Measurements from ENCODE around the gene TRAPPC12.
"Not testable (repeated sequence)": the region's sequence is repeated elsewhere in the genome, so short reads cannot be mapped to it uniquely, and the experiment has no call there.

Gene TRAPPC12

DNA sequence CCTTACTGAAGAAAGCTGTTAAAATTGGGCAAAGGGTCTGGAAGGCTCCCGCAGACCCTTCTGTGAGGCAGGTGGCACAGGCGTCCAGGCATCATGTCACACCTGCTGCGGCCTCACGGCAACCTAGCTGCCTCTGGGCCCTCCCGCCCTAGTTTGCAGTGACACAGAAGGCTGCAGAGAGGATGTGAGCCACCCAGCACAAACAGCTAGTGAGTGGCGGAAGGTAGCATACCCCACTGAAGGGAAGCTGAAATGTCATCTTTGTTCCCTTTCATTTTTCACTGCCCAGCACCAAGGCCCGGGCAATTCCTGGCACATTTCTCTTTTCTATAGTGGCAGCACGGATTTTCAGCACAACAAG is 53.8 kb downstream of the TRAPPC12 start:
- DNase-seq (ENCODE audit: low read depth), result no peak

- no peak for DNase-seq (ENCODE audit: low read depth)
Observed at GRCh38 chr2:3433776-3434400, 54.4 kb downstream of the TRAPPC12 start.

DNA sequence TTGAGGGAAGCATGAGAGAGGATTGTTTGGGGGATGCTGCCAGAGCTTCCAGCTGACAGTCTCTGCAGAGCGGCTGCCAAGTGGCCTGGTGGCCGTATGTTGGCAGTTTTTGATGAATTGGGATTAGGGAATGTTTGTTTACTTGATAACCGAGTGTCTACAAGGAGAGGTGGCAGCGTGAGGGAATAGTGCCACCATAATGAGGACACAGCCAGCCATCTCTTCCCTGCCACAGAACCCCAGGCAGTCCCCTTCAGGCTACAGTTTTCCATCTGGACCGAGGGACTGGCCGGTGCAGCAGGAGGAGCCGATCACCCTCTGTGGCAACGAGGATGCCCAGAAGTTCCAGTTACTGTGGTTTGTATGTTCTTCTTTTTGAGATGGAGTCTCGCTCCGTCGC is 55.2 kb downstream of the TRAPPC12 start:
- DNase-seq (ENCODE audit: low read depth), result no peak

- DNase-seq (ENCODE audit: low read depth), result no peak
Observed at GRCh38 chr2:3435445-3435844, 56.0 kb downstream of the TRAPPC12 start.

GRCh38 chr2:3440477-3440876 is 61.0 kb downstream of the TRAPPC12 start:
- no peak for DNase-seq (ENCODE audit: low read depth)

GRCh38 chr2:3441465-3441864 is 62.0 kb downstream of the TRAPPC12 start:
- no peak for DNase-seq (ENCODE audit: low read depth)

- no peak for DNase-seq (ENCODE audit: low read depth)
Observed at GRCh38 chr2:3442185-3442584, 62.7 kb downstream of the TRAPPC12 start.

- DNase-seq (ENCODE audit: low read depth), result no peak
Observed at GRCh38 chr2:3443083-3443482, 63.6 kb downstream of the TRAPPC12 start.

DNA sequence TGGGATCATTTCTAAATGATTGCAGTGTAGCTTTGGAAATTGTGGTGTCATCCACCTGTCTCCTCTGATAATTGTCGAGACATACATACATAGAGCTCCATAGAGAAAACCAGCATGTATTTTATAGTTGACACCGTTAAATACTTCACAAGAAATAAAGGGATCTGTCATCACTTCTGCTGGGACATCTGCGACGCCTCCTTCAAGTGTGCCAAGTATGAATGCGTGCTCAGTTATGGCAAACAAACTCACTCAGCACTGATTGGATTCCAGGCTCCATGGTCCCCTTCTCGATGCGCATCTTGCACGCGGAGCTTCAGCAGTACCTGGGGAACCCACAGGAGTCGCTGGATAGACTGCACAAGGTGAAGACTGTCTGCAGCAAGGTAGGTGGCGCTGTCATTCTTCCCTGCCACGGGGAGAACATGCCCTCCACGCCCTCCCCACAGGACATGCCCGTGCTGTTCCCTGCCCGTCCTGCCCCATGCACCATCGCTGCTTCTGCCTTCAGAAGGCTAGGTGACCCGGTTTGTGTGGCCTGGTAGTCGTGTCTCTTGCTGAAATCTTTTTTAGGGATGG is 64.1 kb downstream of the TRAPPC12 start:
- no peak for DNase-seq (ENCODE audit: low read depth)

- no peak for DNase-seq (ENCODE audit: low read depth)
Observed at GRCh38 chr2:3445891-3446290, 66.4 kb downstream of the TRAPPC12 start.

- no peak for DNase-seq (ENCODE audit: low read depth)
Observed at GRCh38 chr2:3446381-3446780, 66.9 kb downstream of the TRAPPC12 start.

DNA sequence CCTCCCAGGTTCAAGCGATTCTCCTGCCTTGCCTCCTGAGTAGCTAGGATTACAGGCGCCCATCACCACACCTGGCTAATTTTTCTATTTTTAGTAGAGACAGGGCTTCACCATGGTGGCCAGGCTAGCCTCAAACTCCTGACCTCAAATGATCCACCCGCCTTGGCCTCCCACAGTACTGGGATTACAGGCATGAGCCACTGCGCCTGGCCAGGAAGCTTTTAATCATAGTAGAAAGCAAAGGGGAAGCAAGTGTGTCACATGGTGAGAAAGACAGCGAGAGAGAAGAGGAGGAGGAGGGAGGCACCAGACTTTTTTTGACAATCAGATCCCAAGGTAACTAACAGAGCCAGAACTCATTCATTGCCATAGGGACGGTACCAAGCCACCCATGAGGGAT is 67.7 kb downstream of the TRAPPC12 start:
- not testable (repeated sequence) for DNase-seq (ENCODE audit: low read depth)

GRCh38 chr2:3447789-3448317 is 68.4 kb downstream of the TRAPPC12 start:
- DNase-seq (ENCODE audit: low read depth), result no peak

DNA sequence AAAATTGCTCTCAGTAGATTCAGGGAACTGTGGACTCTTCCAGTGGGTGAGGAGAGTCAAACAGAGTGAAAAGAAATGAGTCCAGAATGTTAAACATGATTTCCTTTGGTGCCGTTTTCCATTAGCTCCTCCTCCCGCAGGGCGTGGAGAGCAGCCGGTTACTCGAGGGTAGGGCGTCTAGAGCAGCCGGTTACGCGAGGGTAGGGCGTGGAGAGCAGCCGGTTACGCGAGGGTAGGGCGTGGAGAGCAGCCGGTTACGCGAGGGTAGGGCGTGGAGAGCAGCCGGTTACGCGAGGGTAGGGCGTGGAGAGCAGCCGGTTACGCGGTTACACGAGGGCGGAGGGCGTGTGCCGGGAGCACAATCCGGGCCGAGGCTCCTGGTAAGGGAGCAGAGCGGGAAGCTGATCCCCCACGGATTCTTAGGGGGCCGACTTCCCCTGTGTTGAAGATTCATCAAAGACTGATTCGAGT is 69.0 kb downstream of the TRAPPC12 start:
- not testable (repeated sequence) for DNase-seq (ENCODE audit: low read depth)

GRCh38 chr2:3449086-3449485 is 69.6 kb downstream of the TRAPPC12 start:
- no peak for DNase-seq (ENCODE audit: low read depth)

GRCh38 chr2:3449936-3450335 is 70.4 kb downstream of the TRAPPC12 start:
- DNase-seq (ENCODE audit: low read depth), result no peak

DNA sequence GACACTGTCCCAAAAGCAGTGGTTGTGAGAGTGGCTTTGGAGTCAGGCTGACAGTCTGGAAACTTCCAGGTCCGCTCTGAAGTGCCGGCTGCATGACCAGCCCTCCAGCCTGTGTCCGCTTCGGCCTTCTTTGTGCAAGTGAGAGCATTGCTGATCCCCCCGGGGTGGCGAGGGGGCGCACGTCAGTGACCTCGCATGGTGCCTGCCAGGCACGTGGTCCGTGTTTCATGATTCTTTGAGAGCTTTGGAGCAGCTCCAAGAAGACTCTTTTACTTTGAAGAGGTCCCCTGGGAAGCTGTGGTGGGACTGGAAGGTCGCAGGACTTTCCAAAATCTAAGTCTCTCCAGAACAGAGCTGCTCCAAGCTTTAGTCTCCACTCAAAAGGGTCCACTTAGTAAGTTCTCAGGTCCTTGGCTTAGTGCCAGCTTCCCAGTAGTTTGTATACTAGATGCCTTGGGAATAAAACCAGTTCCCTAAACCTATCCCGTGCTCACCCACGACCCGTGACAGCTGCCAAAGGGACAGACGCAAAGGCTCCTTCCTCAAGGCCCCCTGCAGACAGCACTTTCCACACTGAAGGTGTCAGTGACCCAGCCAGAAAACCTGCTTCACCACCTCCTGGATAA is 71.0 kb downstream of the TRAPPC12 start:
- no peak for DNase-seq (ENCODE audit: low read depth)

DNA sequence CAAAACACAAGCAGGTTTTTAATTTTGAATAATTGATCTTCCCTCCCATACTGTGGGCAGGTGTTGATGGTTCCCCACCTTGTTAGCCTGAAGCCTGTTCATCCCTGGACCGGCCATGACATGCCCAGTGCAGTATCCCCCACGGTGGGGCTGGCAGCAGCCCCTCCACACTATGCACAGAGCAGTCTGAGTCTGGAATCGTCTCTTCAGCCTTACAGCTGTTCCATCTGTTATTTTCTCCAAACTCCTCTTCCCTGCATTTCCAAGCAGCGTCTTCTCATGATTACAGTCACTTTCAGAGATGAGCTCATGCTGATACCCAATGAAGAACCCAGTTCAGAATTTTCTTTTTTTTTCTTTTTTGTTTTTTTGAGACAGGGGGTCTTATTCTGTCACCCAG is 71.7 kb downstream of the TRAPPC12 start:
- no peak for DNase-seq (ENCODE audit: low read depth)

GRCh38 chr2:3451926-3452671 is 72.6 kb downstream of the TRAPPC12 start:
- no peak for DNase-seq (ENCODE audit: low read depth)

GRCh38 chr2:3453190-3453999 is 73.9 kb downstream of the TRAPPC12 start:
- DNase-seq (ENCODE audit: low read depth), result no peak

DNA sequence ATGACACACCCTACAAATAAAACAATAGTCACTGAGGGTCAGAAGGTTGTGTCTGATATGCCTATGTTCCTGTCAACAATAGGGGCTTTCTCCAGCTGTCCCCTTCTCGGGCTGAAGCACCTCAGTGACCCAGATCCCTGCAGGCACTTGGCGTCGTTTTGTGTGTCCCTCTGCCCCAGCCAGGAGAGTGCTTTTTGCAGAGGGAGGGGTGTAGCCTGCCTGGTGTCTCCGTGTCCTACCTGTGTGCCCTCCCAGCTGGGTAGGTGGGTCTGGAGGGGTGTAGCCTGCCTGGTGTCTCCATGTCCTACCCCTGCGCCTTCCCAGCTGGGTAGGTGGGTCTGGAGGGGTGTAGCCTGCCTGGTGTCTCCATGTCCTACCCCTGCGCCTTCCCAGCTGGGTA is 74.5 kb downstream of the TRAPPC12 start:
- DNase-seq (ENCODE audit: low read depth), result not testable (repeated sequence)

- no peak for DNase-seq (ENCODE audit: low read depth)
Observed at GRCh38 chr2:3454802-3455201, 75.3 kb downstream of the TRAPPC12 start.

Data from stimulated activated CD8-positive, alpha-beta memory T cell treated with anti-CD3 and anti-CD28 coated beads, Interleukin-15, amount 100 ng/mL, for 1 hour (primary cell).